Brain microvascular endothelial cell (primary cell): ENCODE measurements around the gene GLT1D1.
"Not testable (repeated sequence)": the region's sequence is repeated elsewhere in the genome, so short reads cannot be mapped to it uniquely, and the experiment has no call there.

Experiments used
- DNase-seq: peaks from one replicate; pipeline ENCODE4 v3.0.0-alpha.2; 2020
- H3K27ac ChIP-seq: fragments of 250-450 bp; sonication (Bioruptor Pico); 2 replicates; pipeline ENCODE4 v1.5.1; 2020; ENCODE audit warnings: mild to moderate bottlenecking, moderate library complexity
- H3K27me3 ChIP-seq: fragments of 250-450 bp; sonication (Bioruptor Pico); replicated peaks from 2 replicates; pipeline ENCODE4 v1.5.1; 2020; ENCODE audit warnings: mild to moderate bottlenecking
- H3K36me3 ChIP-seq: fragments of 250-450 bp; sonication (Bioruptor Pico); replicated peaks from 2 replicates; pipeline ENCODE4 v1.5.1; 2020; ENCODE audit warnings: mild to moderate bottlenecking
- H3K4me3 ChIP-seq: 2 replicates; pipeline ENCODE4 v1.5.1; 2011; ENCODE audit warnings: low read depth, mild to moderate bottlenecking, control low read depth, low read length, moderate library complexity
- in situ Hi-C: cut with HindIII; loops from 2 replicates; pipeline ENCODE4 v1.10.0; 2017; ENCODE audit warnings: low sequenced_read_pairs, low pct_ligation_motif_present
- TF ChIP-seq, protein P1 (sequence below): IDR thresholded peaks from 2 replicates; pipeline ENCODE4 v1.5.1; 2011; ENCODE audit warnings: low read depth, mild to moderate bottlenecking, moderate library complexity, low read length, control low read depth, inconsistent platforms; ENCODE audit errors: missing control alignments

The GLT1D1 gene

DNA sequence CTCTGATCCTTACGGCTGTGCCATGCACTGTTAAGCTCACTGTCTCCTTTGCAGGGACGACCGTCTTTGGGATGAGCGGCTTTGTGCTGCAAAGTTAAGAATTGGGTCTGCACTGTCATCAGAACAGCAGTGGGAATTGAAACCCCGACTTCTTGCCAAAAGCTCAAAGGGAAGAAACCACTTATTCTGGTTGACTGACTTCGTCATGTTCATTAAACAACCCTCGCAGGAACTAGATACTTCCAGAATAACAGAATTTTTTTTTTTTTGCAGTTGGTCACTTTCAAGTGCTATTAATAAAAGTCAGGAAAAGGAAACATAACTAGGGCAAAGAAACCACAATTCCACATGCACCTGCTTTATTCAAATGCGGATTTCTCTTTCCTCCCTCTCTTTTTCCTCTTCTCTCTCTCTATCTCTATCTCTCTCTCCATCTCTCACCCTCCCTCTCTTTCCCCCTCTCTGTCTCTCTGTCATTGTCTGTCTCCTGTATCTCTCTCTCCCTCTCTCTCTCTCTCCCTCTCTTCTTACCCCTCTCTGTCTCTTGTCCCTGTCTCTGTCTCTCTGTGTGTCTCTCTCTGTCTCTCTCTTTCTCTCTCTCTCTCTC lies 12.3 kb upstream of the GLT1D1 start:
- DNase-seq = no peak
- H3K27ac ChIP-seq = no peak overlapping the region
- TF ChIP-seq, protein P1, sequence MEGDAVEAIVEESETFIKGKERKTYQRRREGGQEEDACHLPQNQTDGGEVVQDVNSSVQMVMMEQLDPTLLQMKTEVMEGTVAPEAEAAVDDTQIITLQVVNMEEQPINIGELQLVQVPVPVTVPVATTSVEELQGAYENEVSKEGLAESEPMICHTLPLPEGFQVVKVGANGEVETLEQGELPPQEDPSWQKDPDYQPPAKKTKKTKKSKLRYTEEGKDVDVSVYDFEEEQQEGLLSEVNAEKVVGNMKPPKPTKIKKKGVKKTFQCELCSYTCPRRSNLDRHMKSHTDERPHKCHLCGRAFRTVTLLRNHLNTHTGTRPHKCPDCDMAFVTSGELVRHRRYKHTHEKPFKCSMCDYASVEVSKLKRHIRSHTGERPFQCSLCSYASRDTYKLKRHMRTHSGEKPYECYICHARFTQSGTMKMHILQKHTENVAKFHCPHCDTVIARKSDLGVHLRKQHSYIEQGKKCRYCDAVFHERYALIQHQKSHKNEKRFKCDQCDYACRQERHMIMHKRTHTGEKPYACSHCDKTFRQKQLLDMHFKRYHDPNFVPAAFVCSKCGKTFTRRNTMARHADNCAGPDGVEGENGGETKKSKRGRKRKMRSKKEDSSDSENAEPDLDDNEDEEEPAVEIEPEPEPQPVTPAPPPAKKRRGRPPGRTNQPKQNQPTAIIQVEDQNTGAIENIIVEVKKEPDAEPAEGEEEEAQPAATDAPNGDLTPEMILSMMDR = no peak
- no peaks in the 10 kb centered on the region for H3K27me3 ChIP-seq
- in situ Hi-C loops = no loop called here
- H3K36me3 ChIP-seq = no peaks in the 10 kb centered on the region
- no peak overlapping the region for H3K4me3 ChIP-seq

DNA sequence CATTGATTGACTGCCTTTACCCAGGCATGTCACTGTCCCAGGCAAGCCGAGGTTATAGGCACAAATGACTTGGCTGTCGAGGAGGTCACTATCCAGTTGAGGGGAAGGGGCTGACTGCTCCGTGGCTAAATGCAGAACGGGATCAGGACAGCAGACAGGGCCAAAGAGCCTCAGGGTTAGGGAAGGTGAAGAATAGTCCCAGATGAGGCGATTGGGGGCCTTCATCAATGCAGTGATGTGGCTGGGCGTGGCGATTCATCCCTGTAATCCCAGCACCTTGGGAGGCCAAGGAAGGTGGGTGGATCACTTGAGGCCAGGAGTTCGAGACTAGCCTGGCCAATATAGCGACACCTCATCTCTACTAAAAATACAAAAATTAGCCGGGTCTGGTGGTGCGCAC lies 10.7 kb upstream of the GLT1D1 start:
- TF ChIP-seq, protein P1 = no peak

DNA sequence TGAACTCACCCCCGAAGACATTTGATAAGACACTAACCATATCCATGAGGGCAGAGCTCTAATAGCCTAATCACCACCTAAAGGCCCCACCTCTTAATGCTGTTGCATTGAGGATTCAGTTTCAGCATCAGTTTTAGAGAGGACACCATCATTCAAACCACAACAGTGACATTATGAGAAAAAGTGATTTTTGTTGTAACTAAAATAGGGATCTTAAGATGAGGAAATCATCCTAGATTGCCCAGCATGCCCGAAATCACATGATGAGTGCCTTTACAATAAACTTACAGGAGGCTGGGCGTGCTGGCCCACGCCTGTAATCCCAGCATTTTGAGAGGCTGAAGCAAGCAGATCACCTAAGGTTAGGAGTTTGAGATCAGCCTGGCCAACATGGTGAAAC lies 9.7 kb upstream of the GLT1D1 start:
- Histone ChIP-seq H3K27me3 (no peaks in the 10 kb centered on the region), H3K27ac (no peak overlapping the region), H3K36me3 (no peaks in the 10 kb centered on the region), H3K4me3 (no peak overlapping the region)
- in situ Hi-C loops = no loop called here
- TF ChIP-seq, protein P1 = no peak
- no peak for DNase-seq

More for the DNA sequence above, 10.7 kb upstream of the GLT1D1 start:
- Histone ChIP-seq H3K36me3 (no peaks in the 10 kb centered on the region), H3K27me3 (no peaks in the 10 kb centered on the region), H3K27ac (no peak overlapping the region), H3K4me3 (no peak overlapping the region)
- in situ Hi-C loops = no loop called here
- no peak for DNase-seq

DNA sequence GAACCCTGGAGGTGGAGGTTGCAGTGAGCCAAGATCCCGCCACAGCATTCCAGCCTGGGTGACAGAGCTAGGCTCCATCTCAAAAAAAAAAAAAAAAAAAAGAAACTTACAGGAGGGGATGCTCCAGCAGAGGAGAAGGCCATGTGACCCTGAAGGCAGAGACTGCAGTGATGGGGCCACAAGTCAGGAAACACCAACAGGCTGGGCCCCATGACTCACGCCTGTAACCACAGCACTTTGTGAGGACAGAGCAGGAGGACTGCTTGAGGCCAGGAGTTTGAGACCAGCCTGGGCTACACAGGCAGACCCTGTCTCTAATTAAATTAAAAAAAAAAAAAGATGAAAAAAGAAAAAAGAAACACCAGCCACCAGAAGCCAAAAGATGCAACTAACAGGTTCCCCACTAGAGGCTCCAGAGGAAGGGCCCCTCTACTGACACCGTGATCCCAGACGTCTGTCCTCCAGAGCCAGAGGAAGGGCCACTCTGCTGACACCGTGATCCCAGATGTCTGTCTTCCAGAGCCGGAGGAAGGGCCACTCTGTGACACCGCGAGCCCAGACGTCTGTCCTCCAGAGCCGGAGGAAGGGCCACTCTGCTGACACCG lies 9.1 kb upstream of the GLT1D1 start:
- TF ChIP-seq, protein P1 = no peak
- Histone ChIP-seq H3K27me3 (no peaks in the 10 kb centered on the region), H3K4me3 (no peak overlapping the region), H3K27ac (no peak overlapping the region), H3K36me3 (no peaks in the 10 kb centered on the region)
- in situ Hi-C loops = no loop called here
- no peak for DNase-seq

DNA sequence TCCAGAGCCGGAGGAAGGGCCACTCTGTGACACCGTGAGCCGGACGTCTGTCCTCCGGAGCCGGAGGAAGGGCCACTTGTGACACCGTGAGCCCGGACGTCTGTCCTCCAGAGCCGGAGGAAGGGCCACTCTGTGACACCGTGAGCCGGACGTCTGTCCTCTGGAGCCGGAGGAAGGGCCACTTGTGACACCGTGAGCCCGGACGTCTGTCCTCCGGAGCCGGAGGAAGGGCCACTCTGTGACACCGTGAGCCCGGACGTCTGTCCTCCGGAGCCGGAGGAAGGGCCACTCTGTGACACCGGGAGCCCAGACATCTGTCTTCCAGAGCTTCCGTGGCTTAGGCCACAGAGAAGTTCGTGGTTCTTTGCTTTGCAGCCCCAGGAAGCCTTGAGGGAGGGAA lies 6.6 kb upstream of the GLT1D1 start:
- DNase-seq, H3K27ac ChIP-seq, H3K4me3 ChIP-seq, in situ Hi-C loops, H3K27me3 ChIP-seq, H3K36me3 ChIP-seq: not testable (repeated sequence)

DNA sequence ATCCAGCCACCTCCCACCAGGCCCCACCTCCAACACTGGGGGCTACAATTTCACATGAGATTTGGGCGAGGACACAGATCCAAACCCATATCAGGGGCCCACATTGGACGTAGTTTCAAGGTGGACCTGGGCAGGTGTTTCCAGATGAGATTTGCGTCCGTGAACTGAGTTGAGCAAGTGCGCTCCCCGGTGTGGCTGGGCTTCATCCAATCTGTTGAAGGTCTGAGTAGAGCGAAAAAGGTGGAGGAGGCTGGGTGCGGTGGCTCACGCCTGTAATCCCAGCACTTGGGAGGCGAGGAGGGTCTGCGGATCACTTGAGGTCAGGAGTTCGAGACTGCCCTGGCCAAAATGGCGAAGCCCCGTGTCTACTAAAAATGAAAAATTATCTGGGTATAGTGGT lies 4.9 kb upstream of the GLT1D1 start:
- in situ Hi-C loops = no loop called here
- Histone ChIP-seq H3K27me3 (peaks cover 6% of the 10 kb centered on the region), H3K4me3 (no peak overlapping the region), H3K27ac (no peak overlapping the region), H3K36me3 (no peaks in the 10 kb centered on the region)
- TF ChIP-seq, protein P1 = no peak
- no peak for DNase-seq

DNA sequence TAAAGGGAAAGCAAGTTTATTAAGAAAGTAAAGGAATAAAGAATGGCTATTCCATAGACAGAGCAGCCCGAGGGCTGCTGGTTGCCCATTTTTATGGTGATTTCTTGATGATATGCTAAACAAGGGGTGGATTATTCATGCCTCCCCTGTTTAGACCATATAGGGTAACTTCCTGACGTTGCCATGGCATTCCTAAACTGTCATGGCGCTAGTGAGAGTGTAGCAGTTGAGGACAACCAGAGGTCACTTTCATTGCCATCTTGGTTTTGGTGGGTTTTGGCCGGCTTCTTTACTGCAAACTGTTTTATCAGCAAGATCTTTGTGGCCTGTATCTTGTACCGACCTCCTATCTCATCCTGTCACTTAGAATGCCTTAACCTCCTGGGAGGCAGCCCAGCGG lies 3.5 kb upstream of the GLT1D1 start:
- in situ Hi-C loops, DNase-seq, H3K4me3 ChIP-seq, H3K36me3 ChIP-seq, H3K27ac ChIP-seq: not testable (repeated sequence)
- peaks cover 16% of the 10 kb centered on the region for H3K27me3 ChIP-seq
